Nephron (organoid): Measurements from ENCODE around the gene UGDH.

Source experiments
- H3K27ac Mint-ChIP-seq, 3 experiments: 2 replicates each; pipeline ENCODE4 v1.8.0; 2020; ENCODE audit warnings: mixed read lengths in 3 of 3, mild to moderate bottlenecking in 2 of 3, moderate library complexity in 1 of 3
- H3K27me3 Mint-ChIP-seq: 2 replicates; pipeline ENCODE4 v1.8.0; 2021; ENCODE audit warnings: low read depth, mild to moderate bottlenecking, moderate library complexity, mixed read lengths
- H3K36me3 Mint-ChIP-seq: 2 replicates; pipeline ENCODE4 v1.8.0; 2020; ENCODE audit warnings: low read depth, mixed read lengths
- H3K4me1 Mint-ChIP-seq: 2 replicates; pipeline ENCODE4 v1.8.0; 2020; ENCODE audit warnings: mixed read lengths
- H3K4me3 Mint-ChIP-seq, 3 experiments: 2 replicates each; pipeline ENCODE4 v1.8.0; 2020; ENCODE audit warnings: mild to moderate bottlenecking in 3 of 3, mixed read lengths in 3 of 3, moderate library complexity in 2 of 3
- H3K9me3 Mint-ChIP-seq: 2 replicates; pipeline ENCODE4 v1.8.0; 2020; ENCODE audit warnings: mixed read lengths
- CTCF ChIP-seq, 3 experiments: fragments of 200-600 bp; sonication (generic); IDR thresholded peaks; one replicate each; pipeline ENCODE4 v1.5.0; 2021; ENCODE audit warnings: antibody characterized with exemption in 3 of 3; ENCODE audit not compliant: unreplicated experiment in 3 of 3

UGDH gene

GRCh38 chr4:39456946-39457763, 70.1 kb downstream of the UGDH start:
- Mint-ChIP-seq H3K27ac (peak overlapping the region; percentile 94 to 98 (median 98)), H3K27me3 (no peaks in the 10 kb centered on the region), H3K9me3 (no peaks in the 10 kb centered on the region), H3K4me3 (peak overlapping the region; percentile 99), H3K4me1 (peaks cover 24% of the 10 kb centered on the region), H3K36me3 (peaks cover 60% of the 10 kb centered on the region)
- TF ChIP-seq CTCF (IDR thresholded peaks at IDR 0.05; ENCODE audit: unreplicated experiment in 3 of 3), result no peak

GRCh38 chr4:39455486-39455885, 71.8 kb downstream of the UGDH start:
- Mint-ChIP-seq H3K4me3 (peak overlapping the region in 2 of 3 experiments; percentile 61 to 73), H3K27me3 (no peaks in the 10 kb centered on the region), H3K4me1 (peaks cover 24% of the 10 kb centered on the region), H3K36me3 (peaks cover 74% of the 10 kb centered on the region), H3K9me3 (no peaks in the 10 kb centered on the region), H3K27ac (no peak overlapping the region)
- TF ChIP-seq CTCF (IDR thresholded peaks at IDR 0.05; ENCODE audit: unreplicated experiment in 3 of 3), result no peak

- no peak for TF ChIP-seq CTCF (IDR thresholded peaks at IDR 0.05; ENCODE audit: unreplicated experiment in 3 of 3)
- H3K36me3 Mint-ChIP-seq, result peaks cover 80% of the 10 kb centered on the region
- H3K4me1 Mint-ChIP-seq, result peaks cover 24% of the 10 kb centered on the region
- no peak overlapping the region for H3K4me3 Mint-ChIP-seq
- no peaks in the 10 kb centered on the region for H3K9me3 Mint-ChIP-seq
- no peaks in the 10 kb centered on the region for H3K27me3 Mint-ChIP-seq
- no peak overlapping the region for H3K27ac Mint-ChIP-seq
These were observed 73.5 kb downstream of the UGDH start for GRCh38 chr4:39453738-39454137.

GRCh38 chr4:39452860-39453587, 74.2 kb downstream of the UGDH start:
- peaks cover 19% of the 10 kb centered on the region for H3K4me1 Mint-ChIP-seq
- no peak overlapping the region for H3K4me3 Mint-ChIP-seq
- H3K9me3 Mint-ChIP-seq, result no peaks in the 10 kb centered on the region
- peak overlapping the region in 1 of 3 experiments; percentile 10 for H3K27ac Mint-ChIP-seq
- H3K36me3 Mint-ChIP-seq, result peaks cover 80% of the 10 kb centered on the region
- no peak for TF ChIP-seq CTCF (IDR thresholded peaks at IDR 0.05; ENCODE audit: unreplicated experiment in 3 of 3)
- H3K27me3 Mint-ChIP-seq, result no peaks in the 10 kb centered on the region

- peaks cover 75% of the 10 kb centered on the region for H3K36me3 Mint-ChIP-seq
- peak overlapping the region in 2 of 3 experiments; percentile 40 to 57 for H3K27ac Mint-ChIP-seq
- H3K4me3 Mint-ChIP-seq, result no peak overlapping the region
- H3K27me3 Mint-ChIP-seq, result no peaks in the 10 kb centered on the region
- peaks cover 12% of the 10 kb centered on the region for H3K4me1 Mint-ChIP-seq
- no peaks in the 10 kb centered on the region for H3K9me3 Mint-ChIP-seq
- TF ChIP-seq CTCF (IDR thresholded peaks at IDR 0.05; ENCODE audit: unreplicated experiment in 3 of 3), result no peak
These were observed 74.9 kb downstream of the UGDH start for GRCh38 chr4:39452153-39452859.
